Ecto neural progenitor cell (in vitro differentiated cells): ENCODE results near the gene C14orf119.

ENCODE experiments used
- DNase-seq: peaks from one replicate; pipeline ENCODE4 v3.0.0-alpha.2; 2018; ENCODE audit warnings: low spot score

The C14orf119 gene

DNA sequence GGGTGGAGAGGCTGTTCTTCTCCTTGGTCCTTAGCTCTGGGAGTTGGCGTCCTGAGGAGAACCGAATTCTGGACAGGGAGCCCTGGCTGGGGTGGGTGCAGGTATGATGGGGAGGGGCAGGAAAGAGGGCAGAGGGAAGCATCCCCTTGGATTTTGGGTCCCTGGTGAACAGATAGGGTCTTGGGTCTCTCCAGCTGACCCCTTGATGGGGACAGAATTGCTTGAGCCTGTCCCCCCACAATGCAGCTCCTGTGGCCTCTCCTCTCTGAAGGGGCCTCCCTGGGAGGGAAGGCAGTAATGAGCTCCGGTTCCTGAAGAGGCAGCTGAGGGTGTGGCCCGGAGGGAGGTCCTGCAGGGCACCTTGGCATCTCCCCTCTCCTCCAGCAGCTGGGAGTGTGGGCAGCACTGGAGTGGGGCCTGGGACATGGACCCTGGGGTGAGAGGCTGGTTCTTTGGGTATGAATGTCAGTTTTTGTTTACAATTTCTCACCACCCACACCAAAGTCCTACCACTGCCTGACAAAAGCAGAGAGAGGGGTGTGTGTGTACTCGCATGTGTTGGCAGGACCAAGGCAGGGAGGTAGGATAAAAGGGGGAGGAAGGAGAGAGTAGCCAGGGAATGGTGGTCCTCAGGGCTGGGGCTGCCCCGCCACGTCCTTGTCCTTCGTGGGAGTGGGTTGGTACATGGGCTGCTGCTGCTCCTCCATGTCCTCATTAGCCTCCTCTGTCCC, 31.4 kb downstream of the C14orf119 start:
- DNase-seq, result no peak

DNA sequence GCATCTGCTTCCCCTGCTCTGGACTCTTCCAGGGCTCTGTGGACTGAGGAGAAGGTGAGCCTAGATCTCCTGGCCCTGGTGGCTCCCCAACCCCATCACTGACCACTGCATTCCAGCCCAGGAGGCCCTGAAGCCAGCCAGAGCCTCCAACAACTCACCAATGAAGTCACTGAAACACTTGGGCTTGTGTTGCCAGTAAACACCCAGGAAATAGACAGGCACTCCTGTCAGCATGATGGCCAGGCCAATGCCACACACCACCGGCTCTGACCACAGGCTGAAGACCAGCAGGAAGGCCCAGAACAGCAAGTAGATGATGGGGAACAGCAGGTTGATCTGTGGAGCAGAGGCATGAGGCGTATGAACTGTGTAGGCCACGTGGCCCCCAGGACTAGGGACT, 32.6 kb downstream of the C14orf119 start:
- DNase-seq, result no peak

DNA sequence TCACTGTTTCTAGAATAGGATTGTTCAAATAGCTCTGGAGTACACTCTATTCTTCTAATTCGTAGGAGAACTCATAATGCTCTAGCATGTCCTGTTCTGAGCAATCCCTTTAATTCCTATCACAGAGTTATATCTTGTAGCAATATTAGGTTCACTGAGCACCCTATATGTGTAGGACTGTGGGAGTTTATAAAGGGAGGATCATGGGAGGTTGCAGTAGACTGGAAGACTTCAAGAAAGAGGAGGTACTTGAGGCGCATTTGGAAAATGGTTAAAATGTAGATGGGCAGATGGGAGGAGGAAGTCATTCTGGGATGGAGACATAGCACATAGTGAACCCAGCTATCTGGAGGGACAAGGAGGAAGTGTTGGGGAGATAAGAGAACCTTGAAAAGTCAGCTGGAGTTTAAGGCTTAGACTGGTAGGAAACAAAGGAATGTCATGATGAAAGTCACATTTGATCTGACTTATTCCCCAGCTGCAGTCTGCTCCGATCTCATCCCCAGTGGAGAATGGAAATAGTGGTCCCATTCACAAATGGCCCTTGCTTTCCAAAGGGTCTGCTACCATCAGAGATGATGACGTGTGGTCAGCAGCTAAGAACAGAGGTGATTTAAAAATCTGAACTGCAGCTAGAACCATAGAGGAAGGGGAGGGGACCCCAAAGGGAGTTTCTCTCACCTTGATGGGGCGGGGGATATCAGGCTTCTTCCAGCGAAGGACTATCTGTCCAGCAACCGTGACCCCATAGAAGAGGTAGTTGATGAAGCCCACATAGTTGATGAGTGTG, 33.9 kb downstream of the C14orf119 start:
- DNase-seq, result no peak

- DNase-seq, result no peak
Observed at GRCh38 chr14:23129759-23130316, 34.5 kb downstream of the C14orf119 start.

DNA sequence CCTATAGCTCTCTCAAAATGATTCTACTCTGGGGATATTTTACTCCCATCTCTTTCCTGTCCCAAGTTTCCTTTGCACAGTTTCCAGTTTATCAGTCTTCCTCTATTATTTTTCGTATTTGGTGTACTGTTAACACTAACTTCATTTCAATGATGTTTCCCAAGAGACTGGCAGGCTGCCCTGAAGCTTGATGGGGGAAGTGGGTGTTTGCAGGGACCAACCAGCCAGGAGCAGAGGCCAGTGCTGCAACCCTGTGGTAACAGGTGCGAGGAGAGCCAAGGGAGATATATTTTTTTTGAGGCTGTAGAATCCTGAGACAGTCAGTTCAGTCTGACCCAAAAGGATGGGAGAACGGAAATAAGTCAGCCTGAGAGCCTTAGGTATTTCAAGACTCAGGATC, 35.6 kb downstream of the C14orf119 start:
- no peak for DNase-seq

- DNase-seq, result no peak
Observed at GRCh38 chr14:23131482-23131881, 36.2 kb downstream of the C14orf119 start.

DNA sequence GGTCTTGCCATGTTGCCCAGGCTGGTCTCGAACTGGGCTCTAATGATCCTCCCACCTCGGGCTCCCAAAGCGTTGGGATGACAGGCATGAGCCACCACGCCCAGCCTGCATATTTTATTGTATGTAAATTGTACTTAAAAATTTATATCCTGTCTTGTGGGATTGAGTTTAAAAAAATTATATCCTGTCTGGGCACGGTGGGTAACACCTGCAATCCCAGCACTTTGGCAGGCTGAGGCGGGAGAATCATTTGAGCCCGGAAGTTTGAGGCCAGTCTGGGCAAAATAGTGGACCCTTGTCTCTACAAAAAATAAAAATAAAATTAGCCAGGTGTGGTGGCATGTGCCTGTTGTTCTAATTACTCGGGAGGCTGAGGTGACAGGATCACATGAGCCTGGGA, 37.7 kb downstream of the C14orf119 start:
- DNase-seq, result no peak

DNA sequence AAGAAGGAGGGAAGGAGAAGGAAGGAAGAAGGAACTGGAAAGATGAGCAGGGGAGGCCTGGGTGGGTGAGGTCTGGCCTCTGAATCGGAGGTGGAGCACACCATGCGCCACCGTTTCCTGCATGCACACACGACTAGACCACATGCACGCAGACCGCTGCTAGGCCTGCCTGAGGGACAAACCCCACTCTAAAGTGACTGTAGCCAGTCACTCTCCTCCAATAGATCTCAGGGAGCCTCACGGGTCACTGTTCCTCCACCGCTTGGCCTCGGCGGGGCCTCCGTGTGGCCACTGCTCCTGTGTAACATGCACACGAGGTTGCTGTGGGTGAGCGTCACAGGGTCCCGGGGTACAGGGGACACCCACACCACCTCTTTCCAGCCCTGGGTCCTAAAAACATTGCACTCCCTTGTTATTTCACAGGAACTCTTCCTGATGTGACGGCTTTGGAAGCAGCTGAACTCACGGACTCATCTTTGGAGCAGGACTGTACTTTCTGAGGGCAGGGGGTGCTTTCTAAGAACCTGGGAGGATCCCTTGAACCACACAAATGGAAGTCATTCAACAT, 41.3 kb downstream of the C14orf119 start:
- DNase-seq, result no peak

DNA sequence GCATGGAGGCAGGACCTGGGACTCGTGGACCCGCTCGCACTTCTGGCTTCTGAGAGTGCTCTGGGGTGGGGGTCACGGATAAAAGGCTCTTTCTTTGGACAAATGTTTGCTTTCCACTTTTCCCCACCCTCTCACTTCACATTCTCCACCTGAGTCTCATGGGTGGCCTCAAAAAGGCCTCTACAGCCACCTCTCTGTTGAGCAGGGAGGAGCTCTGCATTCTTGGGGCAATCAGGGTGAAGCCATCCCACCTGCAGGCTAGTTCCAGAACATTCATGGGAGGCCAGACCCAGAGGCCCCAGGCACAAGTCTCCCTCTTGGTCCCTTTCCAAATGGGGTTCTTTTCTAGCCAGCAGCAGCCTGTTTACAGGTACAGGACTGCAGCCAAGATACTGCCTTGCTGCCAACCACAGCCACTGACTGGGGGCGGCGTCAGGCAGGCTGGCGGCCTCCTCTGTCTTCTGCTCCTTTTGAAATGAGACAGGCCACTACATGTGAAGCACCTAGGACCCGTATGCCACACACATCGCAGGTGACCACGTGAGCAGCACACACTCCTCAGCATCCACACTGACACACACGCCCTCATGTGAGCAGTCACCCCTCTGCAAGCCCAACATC, 42.0 kb downstream of the C14orf119 start:
- DNase-seq, result no peak

GRCh38 chr14:23137813-23138535, 42.7 kb downstream of the C14orf119 start:
- no peak for DNase-seq

GRCh38 chr14:23139874-23140273, 44.6 kb downstream of the C14orf119 start:
- no peak for DNase-seq

DNA sequence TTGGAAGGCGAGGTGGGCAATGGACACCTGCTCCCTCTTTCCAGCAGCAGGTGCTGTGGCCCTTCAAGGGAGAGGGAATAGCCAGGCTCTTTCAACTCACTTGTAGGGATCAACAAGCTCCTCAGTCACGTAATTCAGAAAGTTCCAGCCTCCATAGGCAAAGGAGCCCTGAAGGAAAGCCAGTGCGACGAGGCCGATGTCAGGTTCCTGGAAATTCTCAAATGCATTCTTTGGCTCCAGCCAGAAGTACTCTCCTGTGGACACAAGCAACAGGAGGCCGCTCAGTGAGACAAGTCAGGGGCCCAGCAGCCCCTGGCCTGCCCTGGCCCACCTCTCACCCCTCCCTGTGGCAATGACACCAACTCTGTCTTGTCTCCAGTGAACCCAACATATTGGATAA, 45.1 kb downstream of the C14orf119 start:
- DNase-seq, result no peak

- no peak for DNase-seq
Observed at GRCh38 chr14:23141706-23142444, 46.6 kb downstream of the C14orf119 start.

DNA sequence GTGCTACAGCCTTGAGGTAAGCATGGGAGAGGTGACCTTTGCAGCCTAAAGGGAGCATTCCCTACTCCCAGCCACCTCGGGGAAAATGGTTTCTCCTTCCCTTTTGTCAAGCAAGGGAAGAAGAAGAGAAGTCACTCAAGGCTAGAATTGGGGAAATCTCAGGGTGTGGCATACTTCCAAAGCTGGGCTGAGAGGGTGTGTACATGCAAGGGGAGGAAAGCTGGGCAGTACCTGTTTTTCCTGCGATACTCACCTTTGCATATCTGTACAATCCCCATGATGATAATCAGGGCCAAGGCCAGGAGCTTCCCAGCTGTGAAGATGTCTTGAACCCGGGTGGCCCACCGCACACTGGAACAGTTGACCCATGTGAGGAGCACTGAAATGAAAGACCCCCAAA, 47.5 kb downstream of the C14orf119 start:
- DNase-seq, result no peak

DNA sequence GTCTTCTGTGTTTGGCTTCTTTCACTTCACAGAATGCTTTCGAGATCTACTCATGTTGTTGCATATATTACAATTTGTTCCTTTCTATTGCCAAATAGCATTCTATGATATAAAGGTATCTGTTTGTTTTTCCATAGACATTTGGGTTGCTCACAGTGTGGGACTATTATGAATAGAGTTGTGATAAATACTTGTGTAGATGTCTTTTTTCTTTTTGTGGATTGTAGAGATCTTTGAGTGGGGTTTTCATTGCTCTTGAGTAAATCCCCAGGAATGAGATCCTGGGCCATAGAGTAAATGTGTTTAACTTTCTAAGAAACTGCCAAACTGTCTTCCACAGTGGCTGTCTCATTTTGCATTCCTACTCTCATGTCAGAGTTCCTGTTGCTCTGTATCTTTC, 48.6 kb downstream of the C14orf119 start:
- DNase-seq, result no peak

DNA sequence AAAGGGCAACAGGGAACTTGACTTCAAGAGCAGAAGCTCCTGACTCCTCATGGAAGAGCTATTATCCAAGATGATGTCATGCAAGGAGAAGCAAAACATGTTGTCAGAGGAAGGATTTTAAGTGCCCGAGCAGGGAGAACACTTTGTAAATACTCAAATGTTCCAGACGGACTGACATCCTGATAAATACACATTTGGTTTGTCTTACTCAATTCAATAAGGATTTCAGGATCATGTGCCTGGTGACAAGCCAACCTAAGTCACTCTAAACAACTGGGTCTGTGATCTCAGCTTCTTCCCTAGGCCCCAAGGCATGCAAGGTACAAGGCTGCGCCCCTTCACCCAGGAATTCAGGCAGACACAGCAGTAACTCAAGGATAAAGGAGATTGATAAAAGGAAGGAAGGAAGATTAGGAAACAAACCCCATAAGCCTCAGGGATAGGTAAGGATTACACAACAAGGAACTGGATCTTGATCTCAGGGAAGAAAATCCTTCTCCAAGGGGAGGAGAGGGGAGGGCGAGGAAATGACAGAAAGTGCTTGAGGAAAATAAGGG, 50.6 kb downstream of the C14orf119 start:
- no peak for DNase-seq

DNA sequence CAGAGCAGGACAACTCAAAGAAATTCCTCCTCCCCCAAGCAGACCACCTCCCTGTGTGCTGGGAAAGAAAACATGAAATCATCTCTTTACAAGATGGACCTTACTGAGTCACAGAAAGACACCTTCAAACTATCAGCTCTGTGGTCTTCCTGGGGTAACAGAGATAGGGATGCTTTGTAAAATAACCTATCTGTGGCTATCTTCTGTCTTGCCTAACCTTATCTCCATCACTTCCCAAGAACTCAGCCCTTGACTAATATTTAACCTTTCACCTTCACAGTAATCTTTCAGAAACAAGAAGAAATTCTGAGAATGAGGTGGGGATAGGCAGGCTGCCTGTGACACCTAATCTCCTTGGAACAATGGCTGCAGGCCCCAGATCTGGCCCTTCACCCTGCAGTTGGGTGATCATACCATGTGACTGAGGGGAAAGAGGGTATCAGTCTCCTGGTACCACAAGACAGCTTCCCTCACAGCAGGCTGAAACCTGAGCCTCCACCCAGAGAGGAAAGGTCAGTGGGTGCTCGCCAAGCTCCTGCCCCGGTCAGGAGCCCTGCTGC, 51.1 kb downstream of the C14orf119 start:
- no peak for DNase-seq

DNA sequence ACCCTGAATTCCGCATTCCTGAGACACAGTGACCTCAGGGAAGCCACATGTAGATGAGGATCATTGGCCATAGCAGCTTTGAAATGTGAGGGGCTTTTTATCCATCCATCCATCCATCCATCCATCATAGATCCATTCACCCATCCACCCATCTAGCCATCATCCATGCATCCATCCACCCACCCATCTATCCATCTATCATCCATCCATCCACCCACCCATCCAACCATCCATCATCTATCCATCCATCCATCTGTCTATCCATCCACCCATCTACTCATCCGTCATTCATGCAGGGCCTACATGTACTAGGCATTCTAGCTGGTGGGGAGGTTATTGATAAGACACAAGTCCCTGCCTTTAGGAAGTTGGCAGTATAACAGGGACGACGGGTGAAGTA, 51.7 kb downstream of the C14orf119 start:
- DNase-seq, result no peak

GRCh38 chr14:23147676-23148075, 52.4 kb downstream of the C14orf119 start:
- no peak for DNase-seq

DNA sequence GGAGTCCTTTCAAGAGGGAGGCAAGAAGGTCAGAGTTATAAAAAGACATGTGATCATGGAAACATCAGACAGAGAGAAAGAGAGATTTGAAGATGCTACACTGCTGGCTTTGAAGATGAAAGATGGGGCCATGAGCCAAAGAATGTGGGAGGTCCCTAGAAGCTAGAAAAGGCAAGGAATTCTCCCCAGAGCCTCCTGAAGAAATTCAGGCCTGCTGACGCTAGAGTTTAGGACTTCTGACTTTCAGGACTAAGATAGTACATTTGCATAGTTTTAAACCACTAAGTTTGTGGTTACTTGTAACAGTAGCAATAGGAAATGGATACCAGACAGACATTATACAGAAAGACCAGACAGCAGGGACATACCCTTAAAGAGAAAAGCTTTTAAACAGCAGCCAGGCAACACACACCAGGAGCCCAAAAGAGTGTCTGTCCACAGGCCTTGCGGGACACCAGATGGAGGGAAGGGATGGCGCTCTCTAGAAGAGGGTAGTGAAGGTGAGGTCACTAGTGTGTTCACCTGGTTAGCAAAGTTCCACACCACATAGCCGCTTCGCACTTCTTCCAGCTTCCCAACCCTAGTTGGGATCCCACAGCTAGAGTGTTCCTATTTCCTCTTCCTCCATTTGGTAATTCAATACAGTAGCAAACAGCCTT, 53.4 kb downstream of the C14orf119 start:
- no peak for DNase-seq
